Measurements from ENCODE around the gene PEX5L.

GRCh38 chr3:179945569-179945968, 91.2 kb downstream of the PEX5L start:
- TF ChIP-seq CTCF (IDR thresholded peaks at IDR 0.05; ENCODE audit: low read length) (no peak), EZH2 (optimal IDR thresholded peaks at IDR 0.05; ENCODE audit: low read depth, low read length) (no peak), EZH2phosphoT487 (IDR thresholded peaks at IDR 0.05; ENCODE audit: low read length) (no peak)

All from MM.1S (cell line).